HK-2 (cell line): ENCODE results near the gene CPSF4L.
"Not testable (repeated sequence)": the region's sequence is repeated elsewhere in the genome, so short reads cannot be mapped to it uniquely, and the experiment has no call there.

Experiments used
- DNase-seq: peaks from one replicate; pipeline ENCODE4 v3.0.0-alpha.2; 2018; ENCODE audit not compliant: unreplicated experiment

Gene CPSF4L

DNA sequence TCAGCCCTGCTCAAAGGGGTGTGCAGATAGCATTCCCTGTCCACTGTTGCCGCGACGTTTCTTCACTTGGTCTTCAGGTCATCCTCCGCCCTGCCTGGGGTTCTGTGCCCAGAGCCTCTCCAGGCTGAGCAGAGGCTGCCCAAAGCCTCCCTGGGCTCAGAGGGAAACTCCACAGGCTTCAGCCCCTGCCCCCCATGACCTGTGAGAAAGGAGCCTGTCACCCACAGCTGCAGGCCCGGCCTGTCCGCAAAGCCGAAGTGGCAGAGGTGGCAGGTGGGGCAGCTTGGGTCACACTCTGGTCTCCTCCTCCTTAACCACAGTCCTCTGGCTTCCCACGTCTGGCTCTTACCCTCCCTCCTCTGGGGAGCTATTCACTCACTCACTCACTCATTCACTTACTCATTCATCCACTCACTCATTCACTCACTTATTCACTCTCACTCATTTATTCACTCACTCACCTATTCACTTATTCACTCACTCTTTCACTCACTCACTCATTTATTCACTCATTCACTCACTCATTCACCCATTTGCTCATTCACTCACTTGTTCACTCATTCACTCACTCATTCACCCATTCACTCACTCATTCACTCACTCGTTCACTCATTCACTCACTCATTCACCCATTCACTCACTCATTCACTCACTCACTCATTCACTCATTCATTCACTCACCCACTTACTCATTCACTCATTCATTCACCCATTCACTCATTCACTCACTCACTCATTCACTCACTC, 7.1 kb upstream of the CPSF4L start:
- DNase-seq: no peak

DNA sequence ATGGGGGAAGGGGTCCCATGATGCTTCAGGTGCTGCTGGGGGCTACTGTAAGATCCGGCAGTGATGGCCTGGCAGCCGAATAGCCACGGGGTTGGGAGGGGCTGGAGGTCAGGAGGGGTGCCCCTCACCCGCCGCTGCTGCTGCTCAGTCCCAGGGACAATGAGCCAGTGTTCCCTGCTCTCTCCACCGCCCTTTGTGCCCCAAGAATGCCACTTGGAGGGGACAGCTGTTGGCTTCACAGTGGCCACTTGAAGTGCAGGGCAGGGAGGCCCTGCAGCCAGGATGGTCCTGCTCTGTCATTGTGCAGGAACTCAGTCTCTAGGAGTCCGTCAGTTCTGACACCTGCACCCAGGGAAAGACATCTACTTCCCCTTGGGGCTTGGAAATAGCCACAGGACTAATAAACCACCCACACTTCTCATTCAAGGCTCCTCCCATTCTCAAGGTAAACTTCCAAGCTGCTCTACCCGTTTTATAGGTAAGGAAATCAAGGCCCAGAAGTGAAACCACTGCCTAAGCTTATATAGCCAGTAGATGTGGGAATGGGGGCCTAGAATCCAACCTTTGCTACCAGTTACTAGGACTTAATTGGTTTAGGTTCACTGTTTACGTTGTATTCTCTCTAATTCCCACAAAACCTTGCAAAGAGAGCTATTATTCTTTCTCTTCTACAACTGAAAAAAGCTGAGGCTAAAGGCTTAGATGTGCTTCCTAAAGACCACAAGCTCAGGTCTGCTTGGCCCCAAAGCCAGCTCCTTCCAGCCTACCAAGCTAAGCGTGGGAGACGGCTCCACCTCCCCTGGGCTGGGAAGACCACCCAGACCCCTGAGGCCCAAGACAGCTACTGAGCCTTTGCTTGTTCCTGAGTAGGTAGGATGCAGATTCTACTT, 6.2 kb upstream of the CPSF4L start:
- DNase-seq: no peak

DNA sequence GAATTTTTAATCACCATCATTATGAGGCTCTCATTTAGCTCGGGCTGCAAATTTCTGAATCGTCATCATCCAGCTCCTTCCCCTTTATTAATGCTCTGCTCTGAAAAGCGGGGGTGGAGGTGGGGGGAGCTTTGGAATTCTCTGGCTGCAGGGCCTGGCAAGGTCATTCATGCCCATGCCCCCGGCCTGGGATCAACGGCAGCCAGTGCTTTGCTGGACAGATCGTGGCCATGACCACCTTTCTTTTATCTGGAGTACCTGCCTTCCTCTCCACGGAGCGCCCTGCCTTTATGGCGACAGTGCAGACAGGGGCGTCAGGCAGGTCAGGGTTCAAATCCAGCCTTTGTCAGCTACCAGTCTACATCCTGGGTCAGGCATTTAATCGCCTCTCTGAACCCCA, 5.1 kb upstream of the CPSF4L start:
- no peak for DNase-seq

DNA sequence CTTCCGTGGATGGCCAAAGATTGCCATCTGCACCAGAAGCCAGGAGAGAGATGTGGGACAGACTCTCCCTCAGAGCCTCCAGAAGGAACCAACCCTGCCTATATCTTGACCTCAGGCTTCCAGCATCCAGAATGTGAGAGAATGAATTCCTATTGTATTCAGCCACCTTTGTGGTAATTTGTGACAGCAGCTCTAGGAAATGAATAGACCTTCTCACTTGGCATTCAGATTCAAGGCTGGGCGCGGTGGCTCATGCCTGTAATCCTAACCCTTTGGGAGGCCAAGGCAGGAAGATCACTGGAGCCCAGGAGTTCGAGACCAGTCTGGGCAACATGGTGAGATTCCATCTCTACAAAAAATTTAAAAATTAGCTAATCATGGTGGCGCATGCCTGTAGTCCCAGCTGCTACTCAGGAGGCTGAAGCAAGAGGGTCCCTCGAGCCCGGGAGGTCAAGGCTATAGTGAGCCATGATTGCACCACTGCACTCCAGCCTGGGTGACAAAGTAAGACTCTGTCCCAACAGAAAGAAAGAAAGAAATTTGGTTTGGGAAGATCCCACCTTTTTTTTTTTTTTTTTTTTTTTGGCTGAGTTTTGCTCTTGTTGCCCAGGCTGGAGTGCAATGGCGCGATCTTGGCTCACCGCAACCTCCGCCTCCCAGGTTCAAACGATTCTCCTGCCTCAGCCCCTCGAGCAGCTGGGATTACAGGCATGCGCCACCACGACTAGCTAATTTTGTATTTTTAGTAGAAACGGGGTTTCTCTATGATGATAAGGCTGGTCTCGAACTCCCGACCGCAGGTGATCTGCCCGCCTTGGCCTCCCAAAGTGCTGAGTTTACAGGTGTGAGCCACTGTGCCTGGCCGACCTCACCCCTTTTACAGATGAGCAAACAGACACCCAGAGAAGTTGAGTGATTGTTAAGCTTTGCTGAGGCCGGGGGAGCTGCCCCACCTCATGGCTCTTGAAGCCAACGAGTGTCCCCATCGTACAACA, 4.3 kb upstream of the CPSF4L start:
- no peak for DNase-seq

DNA sequence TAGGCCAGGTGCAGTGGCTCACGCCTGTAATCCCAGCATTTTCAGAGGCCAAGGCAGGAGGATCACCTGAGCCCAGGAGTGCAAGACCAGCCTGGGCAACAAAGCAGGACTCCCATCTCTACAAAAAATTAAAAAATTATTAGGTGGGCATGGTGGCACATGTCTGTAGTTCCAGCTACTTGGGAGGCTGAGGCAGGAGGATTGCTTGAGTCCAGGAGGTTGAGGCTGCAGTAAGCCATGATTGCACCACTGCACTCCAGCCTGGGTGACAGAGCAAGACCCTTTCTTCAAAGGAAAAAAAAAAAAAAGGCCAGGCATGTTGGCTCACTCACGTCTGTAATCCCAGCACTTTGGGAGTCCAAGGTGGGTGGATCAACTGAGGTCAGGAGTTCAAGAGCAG, 2.8 kb upstream of the CPSF4L start:
- DNase-seq: not testable (repeated sequence)

DNA sequence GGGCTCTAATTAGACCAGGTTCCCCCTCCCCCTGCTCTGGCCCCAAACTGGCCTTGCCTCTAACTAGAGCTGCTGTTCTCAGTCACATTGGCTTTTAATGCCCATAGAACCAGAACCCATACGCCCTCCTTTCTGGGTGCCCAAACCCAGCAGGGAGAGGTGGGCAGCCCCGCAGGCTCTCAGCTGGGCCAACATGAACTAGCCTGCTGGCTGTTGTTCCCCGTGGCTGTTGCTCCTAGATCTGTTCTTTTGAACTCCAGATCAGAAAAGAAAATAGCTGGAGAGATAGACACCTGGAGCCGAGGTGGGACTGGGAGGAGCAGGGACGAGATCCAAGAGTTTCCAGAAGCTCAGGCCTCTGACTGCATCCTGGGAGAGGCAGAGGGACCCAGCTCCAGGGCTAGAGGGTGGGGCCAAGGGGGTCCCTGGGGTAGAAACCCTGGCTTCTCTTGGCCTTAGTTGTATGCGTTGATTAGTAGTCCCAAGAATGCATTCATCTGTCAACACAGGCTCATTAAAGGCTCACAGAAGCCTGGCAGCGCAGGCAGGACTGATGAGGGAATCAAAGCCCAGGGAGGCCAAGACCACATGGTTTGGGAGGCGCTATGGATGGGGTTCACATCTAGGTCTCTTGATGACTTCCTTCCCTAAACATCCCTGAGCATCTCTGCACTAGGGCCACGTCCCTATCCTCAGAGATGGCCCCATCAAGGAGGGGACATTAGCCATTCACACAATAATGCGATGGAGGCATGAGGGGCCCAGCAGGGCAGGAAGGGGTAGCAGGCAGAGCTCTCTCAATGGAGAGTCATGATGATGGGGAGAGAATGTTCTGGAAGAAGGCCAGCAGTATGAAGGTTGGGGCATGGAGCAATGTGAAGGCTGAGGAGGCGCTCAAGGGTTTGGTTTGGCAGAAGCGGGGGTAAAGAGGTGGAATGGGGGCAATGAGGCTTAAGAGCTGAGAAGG, 1.3 kb upstream of the CPSF4L start:
- no peak for DNase-seq

DNA sequence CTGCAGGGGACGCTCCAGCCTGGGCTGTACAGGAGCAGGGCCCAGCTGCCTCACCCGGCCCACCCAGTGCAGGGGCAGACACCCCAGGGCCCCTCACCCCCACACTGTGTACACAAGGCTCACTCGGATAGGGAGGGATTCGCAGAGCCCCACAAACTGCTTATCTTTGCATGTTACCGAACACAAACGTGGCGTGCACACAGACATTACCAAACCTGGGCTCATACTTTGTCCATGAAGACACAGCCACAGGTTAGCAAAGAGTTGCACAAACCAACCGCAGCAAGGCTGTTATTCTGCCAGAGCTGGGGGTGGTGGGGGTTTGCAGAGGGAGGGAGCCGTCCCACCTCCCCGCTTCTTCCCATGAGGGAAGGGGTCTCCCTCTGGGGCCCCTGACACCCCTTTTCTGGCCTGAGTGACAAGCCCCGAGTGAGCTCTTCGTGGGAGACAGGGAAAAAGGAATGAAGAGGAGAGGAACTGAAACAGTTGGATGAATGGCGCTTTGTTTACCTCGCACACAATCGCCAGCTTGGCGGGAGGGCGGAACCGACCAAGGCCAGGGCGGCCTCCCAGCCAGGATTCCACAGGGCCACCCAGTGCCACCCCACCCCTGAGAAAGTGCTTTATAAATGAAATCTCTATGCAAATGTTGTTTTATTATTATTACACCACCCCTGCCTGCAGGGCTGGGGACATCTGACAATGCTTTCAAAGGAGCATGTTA, 434 bp upstream of the CPSF4L start:
- DNase-seq: no peak

DNA sequence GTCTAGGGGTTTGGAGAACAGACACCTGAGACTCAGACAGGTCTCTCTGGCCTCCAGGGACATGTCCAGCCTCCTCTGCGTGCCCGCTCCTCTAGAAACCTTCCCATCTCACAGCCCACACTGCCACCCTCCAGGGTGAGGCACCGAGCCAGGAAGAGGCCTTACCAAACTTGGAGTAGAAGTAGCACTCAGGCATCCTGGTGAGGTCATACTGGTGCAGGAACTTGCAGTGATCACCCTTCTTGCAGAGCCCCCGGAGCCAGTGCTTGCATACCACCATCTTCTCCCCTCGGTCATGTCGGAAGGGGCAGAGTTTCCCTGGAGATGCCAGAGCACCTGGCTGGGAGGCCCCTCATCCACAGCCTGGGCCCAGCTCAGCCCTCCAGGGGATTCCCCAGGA, 4.2 kb downstream of the CPSF4L start:
- DNase-seq: no peak

DNA sequence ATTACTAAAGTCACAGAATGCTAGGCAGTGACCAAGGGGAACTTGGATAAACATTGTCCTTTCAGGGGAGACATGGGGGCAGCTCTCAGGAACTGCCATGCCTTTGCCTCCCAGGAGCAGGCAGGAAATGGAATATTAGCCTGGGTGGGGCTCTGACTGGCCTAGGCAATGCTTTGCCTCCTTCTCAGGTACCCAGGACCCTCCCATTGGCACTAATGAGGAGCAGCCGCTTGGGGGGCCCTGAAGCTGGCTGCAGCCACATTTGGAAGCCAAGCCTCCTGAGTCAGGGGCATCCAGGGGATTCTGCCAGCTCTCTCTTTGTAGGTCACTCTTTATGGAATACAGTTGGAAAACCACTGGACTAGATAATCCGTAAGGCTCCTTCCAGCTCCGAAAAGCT, 5.5 kb downstream of the CPSF4L start:
- no peak for DNase-seq

DNA sequence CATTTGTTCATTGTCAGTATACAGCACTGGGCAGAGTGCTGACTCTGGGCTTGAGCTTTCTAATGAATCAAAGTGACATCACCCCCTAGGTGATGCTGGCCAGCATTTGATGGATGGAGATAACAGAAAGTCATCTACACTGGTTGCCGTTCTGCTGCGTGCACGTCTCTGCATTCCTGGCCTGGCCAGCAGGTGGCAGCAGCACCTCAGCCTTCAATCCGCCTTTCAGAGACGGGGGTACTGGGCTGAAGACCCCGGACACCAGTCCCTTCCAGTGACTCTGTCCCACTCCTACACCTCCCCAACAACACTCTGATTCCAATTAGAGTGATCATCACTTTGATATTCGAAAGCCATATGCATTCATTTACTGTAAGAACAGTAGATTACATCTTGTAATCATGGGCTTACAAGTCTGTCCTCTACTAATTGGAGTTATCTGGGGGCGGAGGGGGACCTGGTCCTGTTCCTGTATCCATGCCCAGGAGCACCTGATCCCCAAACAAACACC, 6.0 kb downstream of the CPSF4L start:
- DNase-seq: peak; percentile 53

DNA sequence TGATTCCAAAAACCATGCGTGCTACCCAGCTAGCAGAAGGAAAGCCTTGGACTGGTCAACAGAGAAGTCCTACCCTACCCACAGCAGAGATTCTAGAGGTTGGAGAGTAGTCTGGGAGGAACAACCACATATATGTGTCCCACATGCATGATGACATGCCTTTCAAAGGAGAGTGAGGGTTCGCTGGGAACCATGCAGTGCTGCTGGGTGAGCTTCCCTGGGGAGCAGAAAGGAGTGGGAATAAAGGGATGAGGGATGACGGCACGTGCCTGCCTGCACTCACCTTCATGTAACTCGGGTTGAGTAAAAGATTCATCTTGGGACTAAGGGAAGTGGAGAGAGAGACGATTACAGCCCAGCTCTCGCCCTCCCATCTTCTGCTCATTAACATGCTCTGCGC, 9.8 kb downstream of the CPSF4L start:
- DNase-seq: no peak

DNA sequence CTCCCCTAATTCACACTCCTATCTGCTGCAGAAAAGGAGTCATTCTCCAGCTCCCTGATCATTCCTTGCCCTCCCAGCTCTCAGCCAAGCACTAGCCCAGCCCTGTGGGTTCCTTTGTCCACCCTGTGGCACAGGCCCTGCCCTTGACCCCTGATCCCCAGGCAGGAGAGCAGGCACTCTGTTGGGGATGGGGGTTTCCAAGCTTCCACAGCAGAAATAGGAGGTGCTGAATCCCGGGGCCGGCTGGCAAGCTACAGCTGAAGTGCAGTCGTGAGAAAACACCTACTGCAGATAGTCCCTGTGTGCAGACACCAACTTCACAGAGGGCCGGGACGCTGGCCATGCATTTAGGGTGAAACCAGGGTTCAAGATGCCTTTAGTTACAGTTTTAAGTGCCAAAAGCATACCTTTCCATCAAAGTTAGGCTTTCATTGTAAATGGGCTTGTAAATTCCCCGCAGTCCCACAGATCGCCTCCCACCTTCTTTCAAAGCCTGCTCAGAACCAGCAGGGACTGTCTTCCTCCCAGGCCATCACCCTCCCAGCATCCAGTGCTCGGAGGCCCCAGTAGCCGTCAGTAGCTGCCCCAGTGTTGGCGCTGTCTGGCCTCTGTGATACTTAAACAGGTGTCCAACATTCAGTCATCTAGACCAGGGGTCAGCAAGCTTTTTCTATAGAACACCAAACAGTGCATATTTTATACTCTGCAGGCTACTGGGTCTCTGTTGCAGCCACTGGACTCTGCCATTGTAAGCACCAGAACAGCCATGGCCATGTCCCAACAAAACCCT, 10.6 kb downstream of the CPSF4L start:
- DNase-seq: no peak

DNA sequence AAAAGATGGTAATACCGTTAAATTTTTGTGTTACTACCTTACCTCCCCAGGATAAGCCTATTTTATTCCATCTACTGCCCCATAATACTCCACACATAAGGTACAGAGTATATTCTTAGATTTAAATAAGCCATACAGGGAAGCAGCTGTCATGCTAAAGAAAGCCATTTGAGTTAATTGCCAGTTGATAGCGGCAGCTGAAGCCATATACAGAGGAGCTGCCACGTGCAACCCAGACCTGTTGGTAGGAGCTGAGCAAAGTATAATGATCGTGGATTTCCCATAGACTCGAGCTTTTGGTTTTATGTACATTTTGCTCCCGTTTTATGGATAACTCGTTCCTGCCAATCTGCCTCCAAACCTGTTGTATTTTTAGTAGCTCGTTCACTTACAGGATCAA, 12.0 kb downstream of the CPSF4L start:
- no peak for DNase-seq

DNA sequence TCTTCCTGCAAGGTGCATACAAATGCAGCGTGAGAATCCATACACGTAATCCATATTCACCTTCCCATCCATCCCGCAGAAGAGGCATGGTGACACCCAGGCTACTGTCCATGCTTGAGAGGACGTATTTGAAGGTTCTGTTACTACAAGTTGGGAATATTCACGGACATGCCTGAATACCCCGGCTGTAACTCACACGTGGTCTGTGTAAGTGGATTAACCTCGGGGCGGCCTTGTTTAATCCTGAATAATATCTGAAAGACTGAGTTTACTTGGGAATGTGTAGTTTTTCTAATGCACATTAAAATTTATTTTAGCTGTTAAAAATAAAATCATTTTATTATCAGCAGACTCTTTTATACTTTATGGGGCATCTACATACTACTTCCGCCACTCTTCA, 13.1 kb downstream of the CPSF4L start:
- no peak for DNase-seq

DNA sequence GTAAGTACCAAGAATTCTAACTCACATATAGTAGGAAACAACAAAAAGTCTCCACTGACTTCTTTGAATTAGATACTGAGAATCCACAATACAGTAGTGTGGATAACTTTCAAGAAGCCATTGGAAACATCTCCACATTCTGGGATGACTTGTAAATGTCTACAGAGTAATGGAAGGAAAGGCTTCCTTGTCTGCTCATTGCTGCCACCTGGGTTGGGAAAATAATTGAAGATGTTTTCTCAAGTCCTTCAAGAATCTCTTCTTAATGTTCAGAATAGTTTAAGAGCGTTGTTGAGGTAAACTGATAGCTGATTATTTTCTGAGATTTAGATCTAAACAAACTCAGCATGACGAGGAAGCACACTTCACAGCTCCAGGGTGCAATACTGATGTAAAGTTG, 14.0 kb downstream of the CPSF4L start:
- DNase-seq: no peak

DNA sequence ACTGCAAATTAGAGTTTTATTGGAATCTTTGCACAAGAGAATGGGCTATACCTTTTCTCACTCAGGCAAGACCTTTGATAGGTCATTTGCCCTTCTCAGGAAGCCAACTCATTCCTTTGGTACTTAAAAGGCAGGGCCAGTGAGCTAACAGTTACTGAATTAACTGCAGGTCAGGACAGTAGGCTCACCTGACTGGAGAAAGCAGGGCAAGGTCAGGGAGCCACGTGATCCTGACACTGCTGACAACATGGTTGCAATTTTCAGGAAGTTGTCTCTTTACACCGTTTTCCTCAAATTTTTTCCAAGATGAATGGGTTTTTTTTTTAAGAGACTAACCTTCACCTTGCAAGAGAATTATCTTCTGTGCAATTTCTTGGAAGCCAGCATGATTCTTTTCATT, 21.1 kb downstream of the CPSF4L start:
- DNase-seq: no peak

DNA sequence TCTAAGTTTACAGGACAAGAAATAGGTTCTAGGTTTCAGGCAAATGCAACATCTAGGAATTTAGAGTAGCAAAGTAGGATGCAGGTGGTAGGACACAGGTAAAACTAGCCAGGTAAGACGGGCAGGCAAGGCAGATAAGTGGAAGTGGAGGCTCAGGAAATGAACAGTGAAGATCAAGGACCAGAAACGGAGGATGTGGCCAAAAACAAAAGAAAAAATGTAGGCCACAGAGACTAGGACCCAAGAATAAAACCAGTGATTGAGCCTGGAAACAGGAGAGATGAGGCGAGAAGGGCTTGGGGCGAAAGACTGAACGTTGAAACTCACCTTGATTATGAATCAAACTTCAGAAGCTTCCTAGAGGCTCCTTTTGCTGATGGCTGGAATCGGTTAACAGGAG, 24.0 kb downstream of the CPSF4L start:
- DNase-seq: no peak

DNA sequence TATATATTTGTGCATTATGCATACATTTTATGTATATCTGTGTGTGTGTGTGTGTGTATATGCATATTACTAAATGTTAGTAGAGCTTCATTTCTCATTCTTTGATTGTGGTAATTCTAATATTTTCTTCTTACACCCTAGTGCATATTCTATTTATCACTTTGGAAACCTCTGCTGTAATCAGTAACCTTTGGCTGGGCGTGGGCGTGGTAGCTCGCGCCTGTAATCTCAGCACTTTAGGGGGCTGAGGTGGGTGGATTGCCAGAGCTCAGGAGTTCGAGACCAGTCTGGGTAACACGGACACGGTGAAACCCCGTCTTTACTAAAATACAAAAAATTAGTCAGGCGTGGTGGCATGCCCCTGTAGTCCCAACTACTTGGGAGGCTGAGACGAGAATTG, 26.9 kb downstream of the CPSF4L start:
- DNase-seq: no peak
